ENCODE data around the gene NET1.

Gene NET1

DNA sequence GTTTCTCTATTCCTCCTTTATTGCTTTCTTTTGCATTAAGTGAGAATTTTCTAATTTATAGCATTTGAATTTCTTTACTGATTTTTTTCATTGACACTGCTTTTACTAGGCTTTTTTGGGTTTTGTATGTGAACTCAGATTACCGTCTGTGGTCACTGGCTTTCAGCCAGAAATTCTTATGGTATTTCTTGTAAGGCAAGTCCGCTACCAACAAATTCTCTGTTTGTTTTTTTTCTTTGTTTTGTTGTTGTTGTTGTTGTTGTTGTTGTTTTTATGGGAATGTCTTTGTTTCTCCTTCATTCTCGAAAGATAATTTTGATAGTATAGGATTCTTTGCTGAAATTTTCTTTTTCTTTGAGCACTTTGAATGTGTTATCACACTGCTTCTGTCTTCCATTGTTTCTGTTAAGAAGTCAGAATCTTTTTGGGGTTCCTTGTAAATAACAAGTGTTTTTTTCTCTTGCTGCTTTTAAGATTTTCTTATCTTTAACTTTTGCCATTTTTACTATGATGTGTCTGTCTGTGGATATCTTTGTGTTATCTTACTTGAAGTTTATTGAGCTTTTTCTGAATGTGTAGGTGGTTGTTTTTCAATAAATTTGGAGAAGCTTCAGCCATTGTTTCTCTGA, 7.2 kb downstream of the NET1 start:
- Histone ChIP-seq H3K79me2 (ENCODE audit: low read length) (peaks cover 98% of the 10 kb centered on the region), H4K20me1 (ENCODE audit: insufficient read depth, low read length) (no peaks in the 10 kb centered on the region), H3K27me3 (ENCODE audit: low read depth, low read length) (no peaks in the 10 kb centered on the region), H3K4me1 (ENCODE audit: low read length) (no peaks in the 10 kb centered on the region), H3K4me3 (ENCODE audit: low read length) (no peak overlapping the region), H2AFZ (ENCODE audit: low read depth, low read length) (no peak overlapping the region), H3K27ac (ENCODE audit: low read length) (no peak overlapping the region), H3K9me3 (ENCODE audit: insufficient read depth, low read length) (0 out of 2 replicates have a peak, but pooled peaks cover 10% of the 10 kb centered on the region), H3K4me2 (ENCODE audit: low read length) (no peak overlapping the region), H3K36me3 (replicated peaks; ENCODE audit: low read depth, low read length) (peaks cover 9% of the 10 kb centered on the region), H3K9ac (ENCODE audit: low read length) (no peak overlapping the region)
- TF ChIP-seq EZH2phosphoT487 (IDR thresholded peaks at IDR 0.05; ENCODE audit: low read depth) (no peak), CTCF (IDR thresholded peaks at IDR 0.05; ENCODE audit: low read depth, low read length) (no peak)

- Histone ChIP-seq H3K4me3 (ENCODE audit: low read length) (no peak overlapping the region), H3K4me2 (ENCODE audit: low read length) (no peak overlapping the region)
- no peak for TF ChIP-seq EZH2phosphoT487 (IDR thresholded peaks at IDR 0.05; ENCODE audit: low read depth)
- no peak for TF ChIP-seq CTCF (IDR thresholded peaks at IDR 0.05; ENCODE audit: low read depth, low read length)
Measured at GRCh38 chr10:5423771-5424170, 11.4 kb downstream of the NET1 start.

GRCh38 chr10:5424751-5425150, 12.4 kb downstream of the NET1 start:
- H2AFZ ChIP-seq (ENCODE audit: low read depth, low read length), result no peak overlapping the region
- TF ChIP-seq CTCF (IDR thresholded peaks at IDR 0.05; ENCODE audit: low read depth, low read length) (no peak), EZH2phosphoT487 (IDR thresholded peaks at IDR 0.05; ENCODE audit: low read depth) (no peak)
- H3K36me3 ChIP-seq (replicated peaks; ENCODE audit: low read depth, low read length), result peaks cover 8% of the 10 kb centered on the region
- H4K20me1 ChIP-seq (ENCODE audit: insufficient read depth, low read length), result 0 out of 2 replicates have a peak, but pooled peaks cover 3% of the 10 kb centered on the region
- no peaks in the 10 kb centered on the region for H3K27me3 ChIP-seq (ENCODE audit: low read depth, low read length)
- no peaks in the 10 kb centered on the region for H3K4me1 ChIP-seq (ENCODE audit: low read length)
- H3K27ac ChIP-seq (ENCODE audit: low read length), result no peak overlapping the region
- peaks cover 57% of the 10 kb centered on the region for H3K79me2 ChIP-seq (ENCODE audit: low read length)
- no peak overlapping the region for H3K4me3 ChIP-seq (ENCODE audit: low read length)
- no peaks in the 10 kb centered on the region for H3K9me3 ChIP-seq (ENCODE audit: insufficient read depth, low read length)
- no peak overlapping the region for H3K4me2 ChIP-seq (ENCODE audit: low read length)
- no peak overlapping the region for H3K9ac ChIP-seq (ENCODE audit: low read length)

More at GRCh38 chr10:5423771-5424170, 11.4 kb downstream of the NET1 start:
- Histone ChIP-seq H2AFZ (ENCODE audit: low read depth, low read length) (no peak overlapping the region), H3K36me3 (replicated peaks; ENCODE audit: low read depth, low read length) (peaks cover 8% of the 10 kb centered on the region), H3K9ac (ENCODE audit: low read length) (no peak overlapping the region), H3K4me1 (ENCODE audit: low read length) (no peaks in the 10 kb centered on the region), H3K79me2 (ENCODE audit: low read length) (peaks cover 67% of the 10 kb centered on the region), H3K27me3 (ENCODE audit: low read depth, low read length) (no peaks in the 10 kb centered on the region), H3K9me3 (ENCODE audit: insufficient read depth, low read length) (0 out of 2 replicates have a peak, but pooled peaks cover 5% of the 10 kb centered on the region), H3K27ac (ENCODE audit: low read length) (no peak overlapping the region), H4K20me1 (ENCODE audit: insufficient read depth, low read length) (0 out of 2 replicates have a peak, but pooled peaks cover 3% of the 10 kb centered on the region)

DNA sequence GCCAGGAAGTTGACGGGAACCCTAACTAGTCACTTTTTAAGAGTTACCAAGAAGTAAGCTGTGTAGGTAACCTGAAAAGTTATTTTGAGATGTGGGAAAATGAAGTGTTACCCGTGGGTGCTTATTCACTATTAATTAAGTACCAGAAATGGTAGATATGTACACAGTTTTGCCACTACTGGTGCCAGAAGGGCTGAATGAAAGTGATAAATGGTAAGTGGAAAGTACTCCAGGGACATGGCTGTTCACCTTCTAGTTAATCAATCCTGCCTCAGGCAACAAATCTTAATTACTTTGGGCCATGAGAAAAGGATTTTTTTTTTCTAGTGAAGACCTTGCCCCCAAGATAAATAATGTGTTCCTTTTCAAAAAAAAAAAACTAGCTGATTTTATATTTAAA, 15.8 kb downstream of the NET1 start:
- Histone ChIP-seq H3K4me3 (ENCODE audit: low read length) (no peak overlapping the region), H3K9ac (ENCODE audit: low read length) (no peak overlapping the region), H3K9me3 (ENCODE audit: insufficient read depth, low read length) (no peaks in the 10 kb centered on the region), H3K79me2 (ENCODE audit: low read length) (peaks cover 25% of the 10 kb centered on the region), H4K20me1 (ENCODE audit: insufficient read depth, low read length) (0 out of 2 replicates have a peak, but pooled peaks cover 3% of the 10 kb centered on the region), H2AFZ (ENCODE audit: low read depth, low read length) (no peak overlapping the region), H3K4me2 (ENCODE audit: low read length) (no peak overlapping the region), H3K36me3 (replicated peaks; ENCODE audit: low read depth, low read length) (peaks cover 14% of the 10 kb centered on the region), H3K27me3 (ENCODE audit: low read depth, low read length) (no peaks in the 10 kb centered on the region), H3K4me1 (ENCODE audit: low read length) (no peaks in the 10 kb centered on the region), H3K27ac (ENCODE audit: low read length) (no peak overlapping the region)
- TF ChIP-seq CTCF (IDR thresholded peaks at IDR 0.05; ENCODE audit: low read depth, low read length), result no peak
- TF ChIP-seq EZH2phosphoT487 (IDR thresholded peaks at IDR 0.05; ENCODE audit: low read depth), result no peak
